NCI-H2029 treated with DMSO at 0.1 percent for 48 hours (cell line): ENCODE measurements around the gene ADAMTSL1.
A peak's percentile ranks its signal among the peaks of the same experiment; 100 is the strongest.

Experiments used
- DNase-seq: peaks from one replicate; lab custom pipeline; 2025; lab: John Stamatoyannopoulos, UW

The ADAMTSL1 gene

DNA sequence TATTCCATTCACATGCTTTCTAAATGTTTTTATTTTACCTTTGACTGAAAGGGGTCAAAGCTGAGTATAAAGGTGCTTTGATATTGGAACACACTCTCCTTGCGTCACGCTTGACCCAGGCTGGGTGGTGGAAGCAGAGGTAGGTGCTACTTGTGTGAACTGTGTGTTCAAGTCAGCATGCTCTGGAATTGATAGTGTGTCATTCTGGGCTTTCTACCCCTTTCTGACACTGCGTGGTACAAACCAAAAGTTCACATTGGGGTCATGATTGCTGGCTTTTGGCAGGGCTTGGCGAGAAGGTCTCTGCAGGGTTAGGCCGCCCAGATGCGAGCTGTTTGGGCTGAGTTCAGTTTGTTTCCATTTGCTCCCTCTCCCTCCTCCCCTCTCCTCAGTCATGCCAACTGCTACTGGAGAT lies 131.8 kb downstream of the ADAMTSL1 start:
- DNase-seq = no peak

DNA sequence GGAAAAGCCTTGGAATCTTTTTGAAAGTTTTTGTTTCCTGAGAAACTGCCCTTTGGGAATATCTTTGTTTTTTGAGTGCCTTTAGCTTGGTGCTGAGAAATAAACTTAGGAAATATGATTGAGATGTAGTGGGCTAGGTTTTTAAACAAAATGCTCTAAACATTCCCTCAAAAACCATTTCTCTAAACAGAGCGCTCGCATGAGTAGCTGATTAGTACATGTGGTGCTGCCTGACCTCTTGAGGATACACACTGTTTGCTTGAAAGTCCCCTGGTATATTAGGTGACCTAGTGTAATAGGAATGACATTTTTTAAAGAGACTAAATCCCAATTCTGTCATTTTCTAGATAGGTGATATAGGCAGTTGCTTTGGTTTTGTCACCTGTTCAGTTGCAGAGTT lies 132.3 kb downstream of the ADAMTSL1 start:
- DNase-seq = no peak

DNA sequence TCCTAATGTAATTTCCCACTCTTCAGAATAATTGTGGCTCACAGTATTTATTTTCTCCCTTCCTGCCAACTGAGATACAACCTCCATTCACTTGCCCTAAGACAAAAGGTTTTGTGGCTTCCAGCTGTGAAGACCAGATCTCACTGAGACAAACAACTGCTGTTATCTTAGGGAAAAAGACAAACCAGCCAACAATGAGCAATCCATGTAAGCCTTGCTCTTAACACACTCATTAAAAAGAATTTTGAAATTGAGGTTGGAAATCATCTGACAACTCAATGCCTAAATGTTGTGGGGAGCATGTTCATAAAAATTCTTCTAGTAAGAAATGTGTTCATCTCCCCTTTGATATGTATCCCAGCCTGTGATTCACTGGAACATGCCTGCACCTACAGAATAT lies 132.9 kb downstream of the ADAMTSL1 start:
- no peak for DNase-seq

DNA sequence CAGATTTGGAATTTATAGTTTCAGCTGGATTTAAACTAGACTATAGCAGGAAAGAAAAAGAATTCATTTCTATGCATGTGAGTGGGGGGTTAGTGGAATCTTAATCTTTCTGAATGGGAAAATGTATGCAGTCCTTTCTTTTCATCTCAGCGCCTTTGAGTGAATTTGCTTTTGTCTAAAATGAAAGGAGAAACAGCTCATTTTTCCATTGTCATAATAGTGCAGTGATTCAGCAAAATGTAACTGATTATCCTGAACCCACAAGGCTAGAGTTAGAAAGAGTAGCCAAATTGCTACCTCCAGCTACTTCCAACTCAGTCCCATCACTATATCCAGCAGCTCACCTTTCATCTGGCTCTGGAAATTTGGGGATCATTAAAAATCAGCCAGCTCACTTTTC lies 134.4 kb downstream of the ADAMTSL1 start:
- DNase-seq = no peak

DNA sequence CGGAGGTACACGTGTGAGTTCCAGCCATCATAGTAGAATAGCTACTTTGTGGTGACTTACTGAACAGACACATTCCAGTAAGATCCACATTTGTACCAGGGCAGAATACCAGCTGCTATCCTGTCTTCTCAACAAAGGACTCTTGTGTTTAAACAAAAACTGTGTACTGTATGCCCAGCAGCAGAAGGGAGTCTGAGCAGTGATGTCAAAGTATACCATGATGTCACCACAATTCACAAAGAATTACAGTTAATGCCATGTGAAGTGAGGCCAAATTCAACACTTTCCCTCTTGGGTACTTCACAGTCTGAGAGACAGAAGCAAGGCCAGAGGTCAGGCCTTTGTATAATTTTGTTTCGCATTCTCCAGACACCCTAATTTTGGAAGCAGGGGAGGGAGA lies 137.0 kb downstream of the ADAMTSL1 start:
- DNase-seq = no peak

DNA sequence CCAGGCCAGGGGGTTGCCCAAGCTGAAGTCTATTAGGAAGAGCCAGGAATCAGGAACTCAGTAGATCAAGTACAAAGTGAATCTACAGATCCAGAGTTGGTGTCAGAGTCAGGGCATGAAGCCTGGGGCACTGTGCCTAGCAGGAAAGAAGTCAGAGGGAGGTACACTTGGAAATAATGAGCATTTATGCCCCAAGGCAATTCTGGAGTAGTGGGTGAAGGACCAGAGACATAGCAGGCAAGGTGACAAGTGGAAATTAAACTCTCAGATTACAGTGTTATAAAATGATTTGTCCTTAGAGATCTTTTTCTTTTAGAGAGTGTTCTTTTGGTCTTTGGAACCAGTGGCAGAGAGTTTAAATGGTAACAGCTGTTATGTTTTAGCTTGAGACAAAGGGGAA lies 138.0 kb downstream of the ADAMTSL1 start:
- DNase-seq = no peak

DNA sequence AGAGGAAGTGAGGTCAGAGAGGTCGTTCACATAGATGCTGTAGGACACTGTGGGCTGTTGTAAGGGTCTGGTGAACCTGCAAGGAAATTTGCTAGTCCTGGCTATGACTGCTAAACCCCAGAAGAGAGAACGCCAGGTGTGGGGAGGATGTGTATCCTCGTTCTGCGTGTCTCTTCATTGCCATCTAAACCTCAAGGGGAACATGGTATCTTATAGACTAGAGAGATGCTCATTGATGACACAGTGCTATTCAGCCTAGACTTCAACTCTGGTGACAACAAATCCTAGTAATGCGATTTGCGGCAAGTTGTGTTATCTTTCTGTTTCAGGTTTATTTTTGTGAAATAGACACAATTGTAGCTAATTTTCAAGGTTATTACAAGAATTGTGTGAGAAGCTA lies 140.2 kb downstream of the ADAMTSL1 start:
- no peak for DNase-seq

DNA sequence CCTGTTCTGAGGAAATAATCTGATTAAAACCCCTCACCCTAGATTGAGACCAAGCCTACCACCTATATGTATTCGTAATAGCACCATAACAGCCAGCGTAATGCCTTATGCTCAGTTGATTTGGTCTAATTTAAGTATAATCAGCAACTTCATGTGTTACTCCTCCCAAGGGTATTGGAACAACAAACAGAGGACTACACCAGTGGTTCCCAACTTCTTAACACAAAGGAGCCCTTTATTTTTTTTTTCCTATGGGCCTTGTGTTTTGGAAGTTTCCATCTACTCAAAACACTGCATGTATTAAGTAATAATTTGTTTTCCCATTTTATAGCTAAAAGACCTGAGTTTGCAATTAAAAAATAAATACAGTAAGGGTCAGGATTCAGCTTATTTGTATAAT lies 140.7 kb downstream of the ADAMTSL1 start:
- no peak for DNase-seq

DNA sequence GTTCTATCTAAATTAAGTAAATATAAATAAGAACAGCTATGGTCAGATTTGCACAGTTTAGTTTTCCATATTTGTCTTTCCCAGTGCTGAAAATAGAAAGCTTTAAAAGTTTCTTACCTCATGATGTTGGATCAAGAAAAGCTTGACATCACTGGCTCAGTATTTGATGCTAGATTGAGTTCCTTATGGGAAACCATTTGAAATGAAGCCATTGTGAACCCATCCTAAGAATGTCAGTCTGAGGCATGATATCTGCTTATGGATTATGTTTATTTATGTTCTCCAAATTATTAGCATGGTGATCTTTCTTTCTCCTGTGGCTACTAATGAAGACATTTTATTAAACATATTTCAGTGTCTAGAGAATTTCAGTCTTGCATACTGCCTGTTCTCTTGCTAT lies 143.0 kb downstream of the ADAMTSL1 start:
- no peak for DNase-seq

DNA sequence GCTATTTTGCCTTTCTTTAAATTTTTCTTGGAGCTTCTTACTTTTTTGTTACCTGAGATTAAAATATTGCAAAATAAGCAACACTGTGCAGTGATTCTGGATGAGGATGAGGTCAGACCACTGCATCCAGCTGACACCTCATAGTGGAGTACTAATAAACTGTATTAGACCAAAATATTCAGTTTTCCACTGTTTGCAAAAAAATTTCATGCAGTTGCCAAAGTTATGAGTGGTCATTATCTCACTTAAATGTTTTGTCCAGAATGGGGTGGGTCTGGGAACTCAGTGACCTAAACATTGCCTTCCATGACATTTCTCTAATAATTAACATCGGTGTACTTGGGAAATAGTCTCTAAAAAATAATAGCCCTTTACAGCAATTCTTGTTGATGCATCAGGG lies 143.8 kb downstream of the ADAMTSL1 start:
- no peak for DNase-seq

DNA sequence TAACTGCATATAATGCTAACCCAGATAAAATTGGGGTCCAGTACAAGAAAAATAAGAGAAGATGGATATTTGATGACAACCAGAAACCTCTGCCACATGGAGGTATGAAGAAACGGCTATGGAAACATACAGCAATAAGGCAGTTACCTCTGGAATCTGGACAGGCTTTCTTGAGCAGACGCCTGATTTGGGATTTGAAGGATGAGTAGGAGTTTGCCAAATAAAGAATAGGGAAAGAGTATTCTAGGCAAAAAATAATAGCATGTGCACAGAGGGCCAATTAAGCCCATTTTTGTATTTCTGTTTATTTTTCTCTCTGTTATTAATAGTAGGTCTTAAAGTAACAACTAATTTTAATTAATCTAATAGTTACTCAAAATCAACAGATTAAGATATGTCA lies 144.9 kb downstream of the ADAMTSL1 start:
- no peak for DNase-seq

DNA sequence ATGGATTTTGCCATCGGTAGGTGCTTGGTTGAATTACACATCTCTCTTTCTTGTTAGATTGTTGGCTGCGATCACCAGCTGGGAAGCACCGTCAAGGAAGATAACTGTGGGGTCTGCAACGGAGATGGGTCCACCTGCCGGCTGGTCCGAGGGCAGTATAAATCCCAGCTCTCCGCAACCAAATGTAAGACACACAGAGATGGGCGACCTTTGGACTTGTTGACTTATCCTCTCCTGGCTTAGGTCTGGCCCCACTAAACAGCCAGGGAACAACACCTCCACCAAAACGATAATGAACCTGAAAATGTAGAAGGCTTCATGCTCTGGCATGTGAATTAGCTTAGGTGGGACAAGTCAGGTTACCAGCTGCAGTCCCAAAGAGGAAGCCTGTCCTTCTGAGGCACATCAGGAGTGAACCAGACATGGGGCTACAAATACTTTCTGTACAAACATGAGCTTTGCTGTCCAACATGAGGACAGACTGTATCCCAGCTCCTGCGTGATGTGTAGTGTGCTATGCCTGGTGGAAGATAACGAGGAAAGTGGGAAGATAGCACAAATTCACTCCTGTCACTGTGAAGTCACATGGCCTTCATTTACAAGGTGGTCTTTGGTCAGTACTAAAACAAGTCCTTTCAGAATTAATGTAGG lies 148.4 kb downstream of the ADAMTSL1 start:
- no peak for DNase-seq

DNA sequence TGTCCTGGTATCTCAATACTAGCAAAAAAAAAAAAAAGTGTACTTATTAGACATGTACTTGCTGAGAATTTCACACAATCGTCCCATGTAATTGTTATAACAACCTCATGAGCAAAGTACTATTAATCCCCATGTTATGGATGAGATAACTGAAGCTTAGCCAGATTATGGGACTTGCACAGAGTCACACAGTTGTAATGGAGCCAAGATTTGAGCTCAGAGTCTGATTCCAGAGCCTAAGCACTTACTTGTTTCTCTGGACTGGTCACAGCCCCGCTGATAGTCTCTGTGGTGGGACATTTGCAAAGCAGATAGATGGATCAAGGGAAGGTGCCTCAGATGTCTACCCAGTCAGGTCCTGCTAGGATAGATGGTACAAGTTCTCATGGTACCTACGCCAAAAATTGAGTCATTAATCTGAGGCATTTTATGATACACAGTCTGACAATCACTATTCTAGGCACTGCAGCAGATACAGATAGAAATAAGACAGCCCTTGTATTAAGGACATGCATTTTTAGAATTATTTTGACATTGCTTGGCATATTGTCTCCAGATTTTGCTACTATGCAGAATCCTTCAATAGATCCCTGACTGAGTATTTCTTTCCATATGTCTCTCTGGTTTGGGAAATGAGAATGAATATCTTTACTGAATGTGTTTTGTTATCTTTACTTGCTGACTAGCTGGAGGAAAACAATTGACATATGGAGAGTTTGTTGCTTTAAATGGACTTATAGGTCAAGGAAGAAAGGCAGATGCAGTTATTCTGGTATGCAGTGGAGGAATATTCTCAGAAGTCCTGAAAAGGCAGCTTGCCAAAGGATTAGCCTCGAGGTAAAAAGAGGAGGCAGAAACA lies 149.5 kb downstream of the ADAMTSL1 start:
- DNase-seq = no peak

DNA sequence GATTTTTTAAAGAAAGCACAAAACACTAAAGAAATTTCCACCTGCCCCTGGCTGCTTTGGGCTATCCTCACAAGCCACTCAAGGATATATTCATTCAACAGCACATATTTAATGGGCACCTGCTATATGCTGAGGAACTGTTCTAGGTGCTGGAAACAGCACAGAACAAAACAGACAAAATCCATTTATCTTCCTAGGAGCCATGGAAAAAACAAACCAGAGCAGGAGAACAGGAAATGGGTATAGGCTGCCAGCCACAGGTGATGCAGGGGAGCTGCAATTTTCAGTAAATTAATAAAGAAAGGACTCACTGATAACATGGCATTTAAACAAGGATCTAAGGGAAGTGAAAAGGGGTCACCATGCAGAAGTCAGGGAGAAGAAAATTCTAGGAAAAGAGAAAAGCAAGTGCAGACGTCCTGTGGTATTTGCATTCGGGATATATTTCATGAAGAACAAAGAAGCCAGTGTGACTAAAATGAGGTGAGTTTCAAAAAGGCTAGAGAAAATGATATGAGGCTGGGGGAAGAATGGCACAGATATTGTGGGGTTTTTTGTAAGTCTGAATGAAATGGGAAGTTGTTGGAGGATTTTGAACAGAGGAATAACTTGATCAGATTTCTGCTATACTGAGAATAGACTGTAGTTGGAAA lies 152.2 kb downstream of the ADAMTSL1 start:
- peak; percentile 38 for DNase-seq

DNA sequence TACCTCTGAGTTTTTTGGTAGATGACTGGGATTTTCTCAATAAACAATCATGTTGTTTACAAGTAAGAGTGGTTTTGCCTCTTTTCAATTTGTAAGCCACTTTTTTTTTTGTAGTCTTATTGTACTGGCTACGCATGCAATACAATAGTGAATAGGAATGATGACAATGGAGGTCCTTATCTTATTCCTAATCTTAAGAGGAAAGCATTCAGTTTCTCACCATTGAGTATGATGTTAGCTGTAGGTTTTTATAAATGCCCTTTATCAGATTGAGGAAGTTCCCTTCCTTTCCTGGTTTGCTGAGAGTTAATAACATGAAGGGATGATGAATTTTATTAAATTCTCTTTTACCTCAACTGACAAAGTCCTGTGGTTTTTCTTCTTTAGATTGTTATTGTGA lies 155.2 kb downstream of the ADAMTSL1 start:
- no peak for DNase-seq

DNA sequence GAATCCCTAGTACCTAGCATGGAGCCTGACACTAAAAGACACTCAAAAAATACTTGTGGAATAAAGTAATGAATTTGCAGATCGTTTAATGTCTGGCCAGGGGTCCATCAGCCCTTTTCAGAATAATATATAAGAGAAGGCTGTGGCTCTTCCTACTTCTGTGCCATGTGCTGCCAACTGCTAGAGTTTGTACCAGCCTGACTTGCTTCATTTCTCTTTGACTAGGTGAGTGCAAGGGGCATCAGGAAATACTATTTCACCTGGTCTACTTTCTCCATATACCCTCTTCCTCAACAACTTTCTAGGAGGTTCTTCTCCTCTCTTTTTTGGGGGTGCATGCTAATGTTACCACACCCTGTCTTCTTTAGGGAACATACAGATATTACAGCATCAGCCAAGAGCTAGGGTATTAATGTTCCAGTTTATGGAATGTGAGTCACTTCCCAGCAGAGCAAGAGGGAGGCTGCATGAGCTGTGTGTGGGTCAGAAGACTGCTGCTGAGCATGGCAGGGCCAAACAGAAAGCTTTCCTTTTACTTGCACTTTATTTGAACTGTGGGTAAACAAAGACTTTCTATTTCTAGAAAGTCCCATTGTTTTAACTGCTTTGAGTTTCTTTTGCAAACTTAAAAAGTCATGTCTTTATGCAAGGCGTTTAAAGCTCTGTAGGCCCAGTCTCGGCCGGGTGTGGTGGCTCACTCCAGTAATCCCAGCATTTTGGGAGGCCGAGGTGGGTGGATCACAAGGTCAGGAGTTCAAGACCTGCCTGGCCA lies 158.9 kb downstream of the ADAMTSL1 start:
- no peak for DNase-seq

DNA sequence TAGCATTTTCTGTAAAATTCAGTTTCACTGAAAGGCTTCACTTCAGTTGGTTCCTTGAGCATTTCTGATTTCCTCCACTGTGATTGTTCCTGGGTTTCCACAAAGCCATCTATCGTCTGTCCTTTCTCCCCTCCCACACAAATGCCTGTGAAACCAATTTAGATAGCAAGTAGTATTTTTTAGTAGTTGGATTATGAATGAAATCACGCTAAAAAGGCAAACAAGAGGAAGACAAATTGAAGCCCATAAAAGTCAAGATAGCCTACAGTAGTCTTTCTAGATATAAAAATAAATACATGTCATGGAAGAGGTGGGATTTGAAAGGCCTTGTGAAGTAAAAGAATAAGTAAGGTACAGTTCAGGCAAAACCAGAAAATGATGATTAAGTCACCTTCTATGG lies 162.8 kb downstream of the ADAMTSL1 start:
- no peak for DNase-seq

DNA sequence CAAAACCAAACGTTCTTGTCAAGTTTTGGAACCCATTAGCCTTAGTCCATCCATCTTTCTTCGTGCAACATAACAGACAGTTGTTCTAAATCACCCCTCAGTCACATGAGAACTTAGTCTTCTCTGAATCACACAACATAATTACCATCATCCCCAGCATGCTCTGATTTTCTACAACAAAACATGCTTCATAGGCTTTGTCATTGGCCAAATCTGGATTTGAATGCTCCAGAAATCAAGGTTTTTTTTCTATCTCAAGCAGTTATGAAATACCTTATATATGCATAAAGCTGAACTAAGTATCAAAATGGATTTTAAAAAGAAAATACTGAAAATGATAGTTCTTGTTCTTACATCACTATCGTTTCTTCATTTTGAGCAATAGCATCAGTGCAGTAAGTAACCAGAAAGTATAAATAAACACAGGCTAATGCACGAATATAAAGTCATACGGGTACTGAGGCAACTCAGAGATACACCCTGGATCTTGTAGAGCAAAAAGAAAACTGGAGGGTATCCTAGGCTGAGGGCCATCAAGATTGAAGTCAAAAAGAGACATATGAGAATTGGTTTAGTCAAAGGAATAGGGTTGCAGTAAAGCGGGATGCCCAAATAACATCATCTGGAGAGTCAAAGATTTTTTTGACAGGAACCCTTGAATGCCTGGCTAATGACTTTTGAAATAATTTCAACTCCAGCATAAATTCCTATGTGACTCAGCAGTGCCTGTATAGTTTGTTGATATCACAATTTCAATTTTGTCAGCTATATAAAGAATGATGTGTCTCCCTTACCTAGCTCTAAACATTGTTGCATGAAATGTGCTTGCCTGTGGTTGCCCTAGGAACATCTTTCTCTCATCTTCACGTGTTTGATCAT lies 164.7 kb downstream of the ADAMTSL1 start:
- DNase-seq = no peak

DNA sequence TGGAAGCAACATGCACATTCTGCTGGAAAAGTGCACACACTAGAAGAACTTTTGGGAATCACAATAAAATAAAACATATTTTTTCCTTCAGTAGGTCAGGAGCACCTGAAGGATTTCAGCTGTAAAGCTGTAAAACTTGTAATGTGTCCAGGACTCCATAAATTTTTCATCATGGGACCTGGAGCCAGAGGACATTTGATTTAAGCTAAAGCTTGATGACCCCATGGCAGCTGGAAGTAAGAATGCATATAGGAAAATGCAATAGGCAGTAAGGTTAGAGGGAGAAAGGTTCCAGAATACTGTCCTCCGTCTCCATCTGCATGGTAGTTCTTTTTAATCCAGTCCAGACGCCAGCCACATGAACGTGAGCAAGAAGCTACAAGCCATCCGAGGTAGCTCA lies 166.0 kb downstream of the ADAMTSL1 start:
- DNase-seq = no peak

DNA sequence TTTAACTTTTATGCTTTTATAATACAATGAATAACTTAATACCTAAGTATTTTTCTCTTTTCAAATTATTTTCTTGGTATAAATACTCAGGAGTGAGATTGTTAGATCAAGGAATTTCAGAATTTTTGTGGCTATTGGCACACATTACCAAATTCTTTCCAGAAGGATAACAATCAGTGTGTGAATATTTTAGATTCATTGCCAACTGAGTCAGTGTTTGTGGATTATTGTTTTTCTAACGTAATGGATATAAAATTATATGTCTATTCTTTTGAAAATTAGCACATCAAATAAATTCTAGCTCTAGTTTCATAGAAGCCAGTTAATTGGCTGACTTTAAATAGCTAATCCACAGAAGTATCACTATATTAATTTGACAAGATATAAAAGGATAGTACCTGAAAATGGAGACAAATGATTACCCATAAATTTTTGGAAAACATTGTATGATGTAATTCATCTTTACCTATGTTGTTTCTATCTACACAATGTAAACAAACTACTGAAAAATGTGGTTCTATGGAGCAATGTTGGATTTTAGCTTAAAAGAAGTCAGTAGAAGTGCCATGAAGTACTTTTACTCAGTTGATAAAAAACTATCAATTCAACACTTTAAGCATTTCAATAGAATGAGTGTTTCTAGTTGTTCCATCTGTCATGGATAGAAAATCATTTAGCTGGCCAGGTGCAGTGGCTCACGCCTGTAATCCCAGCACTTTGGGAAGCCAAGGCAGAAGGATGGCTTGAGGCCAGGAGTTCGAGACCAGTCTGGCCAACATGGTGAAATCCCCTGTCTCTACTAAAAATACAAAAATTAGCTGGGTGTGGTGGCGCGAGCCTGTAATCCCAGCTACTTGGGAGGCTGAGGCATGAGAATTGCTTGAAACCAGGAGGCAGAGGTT lies 185.1 kb downstream of the ADAMTSL1 start:
- no peak for DNase-seq
